Neural cell (in vitro differentiated cells): ENCODE results near the gene KCTD10. TPM values are rescaled to one million over a fixed set of nuclear protein-coding genes. Genes with fewer than 3 reads are reported as not detected.

Source experiments
- H2AFZ ChIP-seq: fragments of 200-600, 300-800 bp; sonication (generic), shearing (Covaris generic); 2 replicates; pipeline ENCODE4 v1.6.0; 2014; ENCODE audit warnings: low read depth, mild to moderate bottlenecking, antibody characterized with exemption, low read length, moderate library complexity
- H3F3A ChIP-seq: fragments of 200-600 bp; shearing (Covaris generic); 2 replicates; pipeline ENCODE4 v1.6.1; 2016; ENCODE audit warnings: mild to moderate bottlenecking, moderate library complexity, mixed read lengths, antibody characterized with exemption, low read length; ENCODE audit not compliant: insufficient read depth, poor library complexity, severe bottlenecking
- H3K27ac ChIP-seq: fragments of 200-600, 300-800 bp; sonication (generic), shearing (Covaris generic); 2 replicates; pipeline ENCODE4 v1.5.1; 2014; ENCODE audit warnings: mild to moderate bottlenecking, low read length, moderate library complexity
- H3K27me3 ChIP-seq: fragments of 300-800, 200-600 bp; sonication (generic), shearing (Covaris generic); 2 replicates; pipeline ENCODE4 v1.6.0; 2014; ENCODE audit warnings: mild to moderate bottlenecking, low read depth, low read length, moderate library complexity; ENCODE audit not compliant: insufficient read depth
- H3K36me3 ChIP-seq: fragments of 300-800, 200-600 bp; sonication (generic), shearing (Covaris generic); 2 replicates; pipeline ENCODE4 v1.5.1; 2014; ENCODE audit warnings: mild to moderate bottlenecking, antibody characterized with exemption, low read length, moderate library complexity; ENCODE audit not compliant: insufficient read depth
- H3K4me2 ChIP-seq: fragments of 300-800, 200-600 bp; sonication (generic), shearing (Covaris generic); 2 replicates; pipeline ENCODE4 v1.6.0; 2014; ENCODE audit warnings: mild to moderate bottlenecking, low read length
- H3K4me3 ChIP-seq: fragments of 300-800, 200-600 bp; sonication (generic), shearing (Covaris generic); 2 replicates; pipeline ENCODE4 v1.5.1; 2014; ENCODE audit warnings: mild to moderate bottlenecking, low read length, moderate library complexity
- H3K79me2 ChIP-seq: fragments of 200-600 bp; shearing (Covaris generic); replicated peaks from 2 replicates; pipeline ENCODE4 v1.6.0; 2014; ENCODE audit warnings: mild to moderate bottlenecking, low read length, moderate library complexity; ENCODE audit not compliant: insufficient read depth
- H3K9ac ChIP-seq: fragments of 300-800, 200-600 bp; sonication (generic), shearing (Covaris generic); 2 replicates; pipeline ENCODE4 v1.6.1; 2016; ENCODE audit warnings: mild to moderate bottlenecking, low read length, mixed read lengths
- H3K9me2 ChIP-seq: fragments of 200-600 bp; shearing (Covaris generic); 2 replicates; pipeline ENCODE4 v1.6.1; 2016; ENCODE audit warnings: mild to moderate bottlenecking, low read length, mixed read lengths; ENCODE audit not compliant: insufficient read depth
- H3K9me3 ChIP-seq: fragments of 200-600, 300-800 bp; sonication (generic), shearing (Covaris generic); 2 replicates; pipeline ENCODE4 v1.6.1; 2016; ENCODE audit warnings: mild to moderate bottlenecking, mixed run types, low read length, moderate library complexity, mixed read lengths
- H4K20me1 ChIP-seq: fragments of 200-600 bp; shearing (Covaris generic); 2 replicates; pipeline ENCODE4 v1.6.1; 2016; ENCODE audit warnings: mild to moderate bottlenecking, mixed run types; ENCODE audit not compliant: insufficient read depth
- CTCF ChIP-seq: fragments of 450-650 bp; IDR thresholded peaks from 2 replicates; pipeline ENCODE4 v1.5.1; 2014; ENCODE audit warnings: antibody characterized with exemption, mild to moderate bottlenecking, moderate library complexity; ENCODE audit not compliant: poor library complexity, severe bottlenecking
- EP300 ChIP-seq: fragments of 450-650 bp; conservative IDR thresholded peaks from 2 replicates; pipeline ENCODE4 v1.6.1; 2014; ENCODE audit warnings: antibody characterized with exemption, mild to moderate bottlenecking, moderate library complexity; ENCODE audit not compliant: poor library complexity, severe bottlenecking
- EZH2 ChIP-seq: fragments of 200-600, 300-800 bp; shearing (Covaris generic), sonication (generic); IDR thresholded peaks from 2 replicates; pipeline ENCODE4 v1.6.1; 2014; ENCODE audit warnings: antibody characterized with exemption, low read length, borderline replicate concordance, mild to moderate bottlenecking; ENCODE audit not compliant: insufficient read depth, poor library complexity, severe bottlenecking
- MXI1 ChIP-seq: fragments of 450-650 bp; conservative IDR thresholded peaks from 2 replicates; pipeline ENCODE4 v1.6.1; 2014; ENCODE audit warnings: antibody characterized with exemption, mild to moderate bottlenecking; ENCODE audit not compliant: poor library complexity, severe bottlenecking
- POLR2AphosphoS5 ChIP-seq: IDR thresholded peaks from 2 replicates; pipeline ENCODE4 v1.6.1; 2012
- RAD21 ChIP-seq: fragments of 450-650 bp; conservative IDR thresholded peaks from 2 replicates; pipeline ENCODE4 v1.6.1; 2014; ENCODE audit warnings: antibody characterized with exemption, mild to moderate bottlenecking, moderate library complexity
- SMC3 ChIP-seq: fragments of 450-650 bp; conservative IDR thresholded peaks from 2 replicates; pipeline ENCODE4 v1.6.1; 2014; ENCODE audit warnings: antibody characterized with exemption, mild to moderate bottlenecking, moderate library complexity; ENCODE audit not compliant: poor library complexity
- TAF1 ChIP-seq: IDR thresholded peaks from 2 replicates; pipeline ENCODE4 v1.6.1; 2012; ENCODE audit warnings: low read depth
- polyA plus RNA-seq: library from polyadenylated mRNA; depleted of rRNA; stranded (reverse); fragments of >200 nt; gene quantifications from 2 replicates; pipeline ENCODE4 v1.2.3, GENCODE V29; 2014
- TF ChIP-seq, protein P1 (sequence below): IDR thresholded peaks from 2 replicates; pipeline ENCODE4 v1.6.1; 2012; ENCODE audit warnings: borderline replicate concordance

Gene KCTD10
- polyA plus RNA-seq, 1 donor from 2014 or later: 69.4 TPM

- Histone ChIP-seq H3K27ac (no peak overlapping the region), H3K27me3 (no peaks in the 10 kb centered on the region), H3K9me2 (no peaks in the 10 kb centered on the region), H3F3A (no peaks in the 10 kb centered on the region), H3K36me3 (no peaks in the 10 kb centered on the region), H3K4me3 (no peak overlapping the region), H4K20me1 (no peaks in the 10 kb centered on the region), H3K79me2 (no peaks in the 10 kb centered on the region), H2AFZ (no peak overlapping the region), H3K9ac (no peak overlapping the region), H3K9me3 (no peaks in the 10 kb centered on the region), H3K4me2 (no peak overlapping the region)
- no peak for TF ChIP-seq SMC3
- no peak for TF ChIP-seq POLR2AphosphoS5
- no peak for TF ChIP-seq CTCF
- TF ChIP-seq, protein P1, sequence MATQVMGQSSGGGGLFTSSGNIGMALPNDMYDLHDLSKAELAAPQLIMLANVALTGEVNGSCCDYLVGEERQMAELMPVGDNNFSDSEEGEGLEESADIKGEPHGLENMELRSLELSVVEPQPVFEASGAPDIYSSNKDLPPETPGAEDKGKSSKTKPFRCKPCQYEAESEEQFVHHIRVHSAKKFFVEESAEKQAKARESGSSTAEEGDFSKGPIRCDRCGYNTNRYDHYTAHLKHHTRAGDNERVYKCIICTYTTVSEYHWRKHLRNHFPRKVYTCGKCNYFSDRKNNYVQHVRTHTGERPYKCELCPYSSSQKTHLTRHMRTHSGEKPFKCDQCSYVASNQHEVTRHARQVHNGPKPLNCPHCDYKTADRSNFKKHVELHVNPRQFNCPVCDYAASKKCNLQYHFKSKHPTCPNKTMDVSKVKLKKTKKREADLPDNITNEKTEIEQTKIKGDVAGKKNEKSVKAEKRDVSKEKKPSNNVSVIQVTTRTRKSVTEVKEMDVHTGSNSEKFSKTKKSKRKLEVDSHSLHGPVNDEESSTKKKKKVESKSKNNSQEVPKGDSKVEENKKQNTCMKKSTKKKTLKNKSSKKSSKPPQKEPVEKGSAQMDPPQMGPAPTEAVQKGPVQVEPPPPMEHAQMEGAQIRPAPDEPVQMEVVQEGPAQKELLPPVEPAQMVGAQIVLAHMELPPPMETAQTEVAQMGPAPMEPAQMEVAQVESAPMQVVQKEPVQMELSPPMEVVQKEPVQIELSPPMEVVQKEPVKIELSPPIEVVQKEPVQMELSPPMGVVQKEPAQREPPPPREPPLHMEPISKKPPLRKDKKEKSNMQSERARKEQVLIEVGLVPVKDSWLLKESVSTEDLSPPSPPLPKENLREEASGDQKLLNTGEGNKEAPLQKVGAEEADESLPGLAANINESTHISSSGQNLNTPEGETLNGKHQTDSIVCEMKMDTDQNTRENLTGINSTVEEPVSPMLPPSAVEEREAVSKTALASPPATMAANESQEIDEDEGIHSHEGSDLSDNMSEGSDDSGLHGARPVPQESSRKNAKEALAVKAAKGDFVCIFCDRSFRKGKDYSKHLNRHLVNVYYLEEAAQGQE: no peak
- TF ChIP-seq RAD21: no peak
- TF ChIP-seq EP300: no peak
- TF ChIP-seq MXI1: no peak
- no peak for TF ChIP-seq TAF1
- no peak for TF ChIP-seq EZH2
Measured at GRCh38 chr12:109497675-109498074, 20.6 kb upstream of the KCTD10 start.

GRCh38 chr12:109496306-109496705 is 19.2 kb upstream of the KCTD10 start:
- H3K79me2 ChIP-seq: no peaks in the 10 kb centered on the region
- H3K4me3 ChIP-seq: no peak overlapping the region
- no peak overlapping the region for H2AFZ ChIP-seq
- no peak overlapping the region for H3K4me2 ChIP-seq
- H3K36me3 ChIP-seq: no peaks in the 10 kb centered on the region
- TF ChIP-seq POLR2AphosphoS5 (no peak), RAD21 (no peak), MXI1 (no peak), TAF1 (no peak), EZH2 (no peak), CTCF (no peak), EP300 (no peak), SMC3 (no peak)
- TF ChIP-seq, protein P1: no peak
- no peak overlapping the region for H3K27ac ChIP-seq
- no peaks in the 10 kb centered on the region for H3K27me3 ChIP-seq
- no peak overlapping the region for H3K9ac ChIP-seq
- no peaks in the 10 kb centered on the region for H4K20me1 ChIP-seq
- no peaks in the 10 kb centered on the region for H3F3A ChIP-seq
- no peaks in the 10 kb centered on the region for H3K9me2 ChIP-seq
- no peaks in the 10 kb centered on the region for H3K9me3 ChIP-seq
